SHP77 (cell line): Measurements from ENCODE around the gene OR5AK2.
"Not testable (repeated sequence)": the region's sequence is repeated elsewhere in the genome, so short reads cannot be mapped to it uniquely, and the experiment has no call there.

Source experiments
- DNase-seq, 2 experiments: peaks; one replicate each; lab custom pipeline; 2025; lab: John Stamatoyannopoulos, UW

Gene OR5AK2

DNA sequence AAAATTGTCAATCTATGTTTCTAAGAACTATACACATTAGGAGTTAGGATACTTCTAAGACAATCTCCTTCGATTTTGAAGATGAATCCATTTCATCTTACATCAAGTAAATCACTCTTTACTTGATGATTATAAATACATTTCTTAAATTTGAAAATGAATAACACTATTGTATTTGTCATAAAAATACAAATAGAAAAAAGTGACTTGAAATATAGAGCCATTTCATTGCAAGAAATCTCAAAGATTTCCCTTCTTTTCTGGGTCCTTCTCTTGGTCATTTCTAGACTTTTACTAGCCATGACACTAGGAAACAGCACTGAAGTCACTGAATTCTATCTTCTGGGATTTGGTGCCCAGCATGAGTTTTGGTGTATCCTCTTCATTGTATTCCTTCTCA lies at the start of gene OR5AK2:
OR5AK2 (plus strand) TSS at position 301 of the 400 bp plus-strand sequence; CDS start at position 301, 0 bp downstream.
- no peak for DNase-seq

GRCh38 chr11:56945526-56945925 lies 43.2 kb upstream of the OR5AK2 start:
- not testable (repeated sequence) for DNase-seq

GRCh38 chr11:56948991-56949515 lies 39.7 kb upstream of the OR5AK2 start:
- no peak for DNase-seq

DNA sequence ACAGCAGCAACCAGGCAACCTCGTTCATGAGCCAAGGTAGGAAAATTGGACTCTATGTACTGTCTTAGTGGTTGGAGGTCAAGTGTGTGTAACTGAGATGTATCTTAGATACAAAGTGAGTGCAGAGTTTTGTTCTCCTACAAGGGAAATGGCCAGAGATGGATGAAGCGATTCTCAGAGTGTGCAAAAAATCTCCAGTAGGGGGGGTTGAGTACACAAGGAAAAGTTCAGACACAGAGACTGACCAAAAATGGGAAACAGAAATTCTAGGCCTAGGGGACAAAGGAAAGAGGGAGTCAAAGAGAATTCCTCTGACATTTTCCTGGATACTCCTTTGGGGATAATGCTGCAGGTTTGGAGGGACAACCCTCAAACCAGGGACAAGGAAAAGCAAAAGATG lies 38.2 kb upstream of the OR5AK2 start:
- no peak for DNase-seq

- DNase-seq: not testable (repeated sequence)
Observed at GRCh38 chr11:56953907-56954306, 34.8 kb upstream of the OR5AK2 start.

- DNase-seq: no peak
Observed at GRCh38 chr11:56961609-56962008, 27.1 kb upstream of the OR5AK2 start.

DNA sequence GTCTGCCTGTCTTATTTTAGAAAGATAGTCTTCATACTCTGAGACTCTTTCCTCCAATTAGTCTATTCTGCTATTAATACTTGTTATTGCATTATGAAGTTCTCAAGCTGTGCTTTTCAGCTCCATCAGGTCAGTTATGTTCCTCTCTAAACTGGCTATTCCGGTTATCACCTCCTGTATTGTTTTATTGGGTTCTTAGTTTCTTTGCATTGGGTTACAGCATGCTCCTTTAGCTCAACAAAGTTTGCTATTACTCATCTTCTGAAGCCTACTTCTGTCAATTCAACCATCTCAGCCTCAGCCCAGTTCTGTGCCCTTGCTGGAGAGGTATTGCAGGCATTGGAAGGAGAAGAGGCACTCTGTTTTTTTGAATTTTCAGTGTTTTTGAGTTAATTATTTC lies 21.0 kb upstream of the OR5AK2 start:
- no peak for DNase-seq

DNA sequence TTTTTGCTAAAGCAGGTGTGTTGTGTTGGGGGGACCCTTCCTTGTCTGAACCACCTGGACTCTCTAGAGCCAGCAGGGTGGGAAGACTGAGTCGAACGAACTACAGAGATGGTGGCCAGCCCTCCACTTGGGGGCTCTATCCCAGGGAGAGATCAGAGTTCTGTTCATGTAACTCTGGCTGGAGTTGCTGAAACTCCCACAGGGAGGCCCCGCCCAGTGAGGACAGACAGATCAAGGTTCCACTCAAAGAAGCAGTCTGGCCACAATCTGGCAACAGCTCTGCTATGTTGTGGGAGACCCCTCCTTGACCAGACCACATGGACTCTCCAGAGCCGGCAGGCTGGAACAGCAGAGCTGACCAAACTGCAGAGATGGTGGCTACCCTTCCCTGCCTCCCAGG lies 20.2 kb upstream of the OR5AK2 start:
- DNase-seq: no peak

DNA sequence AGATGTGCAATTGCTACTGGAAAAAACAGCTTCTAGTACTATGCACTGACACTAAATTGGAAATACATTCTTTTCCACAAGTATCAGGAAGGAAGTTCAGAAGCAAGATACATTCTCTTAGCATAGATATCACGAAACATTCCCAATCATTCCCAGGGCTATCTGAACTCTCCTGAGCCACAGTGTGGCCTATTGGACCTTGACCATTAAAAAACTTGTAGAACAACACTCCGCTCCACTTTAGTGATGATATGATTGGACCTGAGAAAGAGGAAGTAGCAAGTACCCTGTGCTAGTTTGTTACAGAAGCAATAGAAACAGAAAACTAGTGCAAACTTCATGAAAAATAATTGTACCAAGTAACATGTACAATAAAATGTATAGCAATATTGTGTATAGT lies 11.4 kb upstream of the OR5AK2 start:
- no peak for DNase-seq

- no peak for DNase-seq
Observed at GRCh38 chr11:56990702-56991101, 2.0 kb downstream of the OR5AK2 start.

DNA sequence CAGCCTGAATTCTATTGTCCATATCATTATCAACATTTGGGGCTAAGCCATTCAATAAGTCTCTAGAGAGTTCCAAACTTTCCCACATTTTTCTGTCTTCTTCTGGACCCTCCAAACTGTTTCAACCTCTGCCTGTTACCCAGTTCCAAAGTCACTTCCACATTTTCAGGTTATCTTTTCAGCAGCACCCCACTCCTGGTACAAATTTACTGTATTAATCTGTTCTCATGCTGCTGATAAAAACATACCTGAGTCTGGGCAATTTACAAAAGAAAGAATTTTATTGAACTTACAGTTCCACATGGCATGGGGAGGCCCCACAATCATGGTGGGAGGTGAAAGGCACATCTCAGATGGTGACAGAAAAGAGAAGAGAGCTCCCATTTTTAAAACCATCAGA lies 5.8 kb downstream of the OR5AK2 start:
- no peak for DNase-seq

- DNase-seq: no peak
Observed at GRCh38 chr11:57001674-57002401, 13.1 kb downstream of the OR5AK2 start.

DNA sequence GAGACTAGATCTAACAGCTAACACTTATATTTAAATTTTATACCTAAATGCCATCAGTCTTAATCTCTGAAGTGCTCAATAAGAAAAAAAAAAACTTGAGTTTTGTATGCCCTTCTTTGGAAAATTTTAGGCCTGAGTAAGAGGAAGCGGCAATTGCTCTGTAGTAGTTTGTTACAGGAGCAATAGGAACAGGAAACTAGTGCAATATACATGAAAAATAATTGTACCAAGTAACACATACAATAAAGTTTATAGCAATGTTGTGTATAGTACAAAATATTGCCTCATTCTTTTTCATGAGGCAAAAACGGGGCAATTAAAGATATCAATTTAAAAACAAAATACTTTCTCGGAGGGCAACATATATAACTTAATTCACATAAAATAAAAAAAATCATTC lies 19.7 kb downstream of the OR5AK2 start:
- no peak for DNase-seq

DNA sequence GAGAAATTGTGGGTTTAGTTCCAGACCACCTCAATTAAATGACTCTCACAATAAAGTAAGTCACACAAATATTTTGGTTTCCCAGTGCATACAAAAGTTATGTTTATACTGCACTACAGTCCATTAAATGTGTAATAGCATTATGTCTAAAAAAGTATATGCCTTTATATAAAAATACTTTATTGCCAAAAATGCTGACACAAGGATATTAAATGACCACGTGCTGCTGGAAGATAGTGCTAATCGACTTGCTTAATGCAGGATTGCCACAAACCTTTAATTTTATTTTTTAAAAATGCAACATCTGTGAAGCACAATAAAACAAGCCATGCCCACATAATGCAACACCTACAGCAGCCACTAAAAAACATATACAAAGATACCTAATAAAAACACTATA lies 27.0 kb downstream of the OR5AK2 start:
- DNase-seq: no peak

- no peak for DNase-seq
Observed at GRCh38 chr11:57031556-57031955, 42.8 kb downstream of the OR5AK2 start.
